HUES64 (cell line): Measurements from ENCODE around the gene ZNF608. TPM values are rescaled to one million over a fixed set of nuclear protein-coding genes. Genes with fewer than 3 reads are reported as not detected.
A peak's percentile ranks its signal among the peaks of the same experiment; 100 is the strongest.

Source experiments
- H3K27ac ChIP-seq: 2 replicates; pipeline ENCODE4 v1.7.0; 2013; ENCODE audit warnings: low read depth, low read length, inconsistent platforms
- H3K27me3 ChIP-seq: 2 replicates; pipeline ENCODE4 v1.6.1; 2013; ENCODE audit warnings: mild to moderate bottlenecking, low read length; ENCODE audit not compliant: insufficient read depth
- H3K36me3 ChIP-seq: 2 replicates; pipeline ENCODE4 v1.6.1; 2013; ENCODE audit warnings: mild to moderate bottlenecking, low read length; ENCODE audit not compliant: insufficient read depth
- H3K4me1 ChIP-seq: 2 replicates; pipeline ENCODE4 v1.6.1; 2013; ENCODE audit warnings: mild to moderate bottlenecking, low read length, moderate library complexity; ENCODE audit not compliant: insufficient read depth
- H3K4me3 ChIP-seq: 2 replicates; pipeline ENCODE4 v1.5.1; 2013; ENCODE audit warnings: mild to moderate bottlenecking, low read length, moderate library complexity
- H3K9ac ChIP-seq: 2 replicates; pipeline ENCODE4 v1.6.1; 2013; ENCODE audit warnings: mild to moderate bottlenecking, low read depth, low read length
- H3K9me3 ChIP-seq: 2 replicates; pipeline ENCODE4 v1.6.1; 2013; ENCODE audit warnings: low read depth, low read length; ENCODE audit not compliant: insufficient read depth
- WGBS: fragments of 150-250, 120-280 bp; methylation state at CpG from one replicate; pipeline ENCODE4 v1.1.7; 2013; ENCODE audit warnings: missing lambda C conversion rate; 5-methylcytosine and 5-hydroxymethylcytosine counted together
- polyA plus RNA-seq, 2 experiments: library from polyadenylated mRNA; stranded (reverse); fragments of 50-300 nt; gene quantifications; one replicate each; pipeline ENCODE4 v1.2.3, GENCODE V29; 2013

ZNF608 gene, protein sequence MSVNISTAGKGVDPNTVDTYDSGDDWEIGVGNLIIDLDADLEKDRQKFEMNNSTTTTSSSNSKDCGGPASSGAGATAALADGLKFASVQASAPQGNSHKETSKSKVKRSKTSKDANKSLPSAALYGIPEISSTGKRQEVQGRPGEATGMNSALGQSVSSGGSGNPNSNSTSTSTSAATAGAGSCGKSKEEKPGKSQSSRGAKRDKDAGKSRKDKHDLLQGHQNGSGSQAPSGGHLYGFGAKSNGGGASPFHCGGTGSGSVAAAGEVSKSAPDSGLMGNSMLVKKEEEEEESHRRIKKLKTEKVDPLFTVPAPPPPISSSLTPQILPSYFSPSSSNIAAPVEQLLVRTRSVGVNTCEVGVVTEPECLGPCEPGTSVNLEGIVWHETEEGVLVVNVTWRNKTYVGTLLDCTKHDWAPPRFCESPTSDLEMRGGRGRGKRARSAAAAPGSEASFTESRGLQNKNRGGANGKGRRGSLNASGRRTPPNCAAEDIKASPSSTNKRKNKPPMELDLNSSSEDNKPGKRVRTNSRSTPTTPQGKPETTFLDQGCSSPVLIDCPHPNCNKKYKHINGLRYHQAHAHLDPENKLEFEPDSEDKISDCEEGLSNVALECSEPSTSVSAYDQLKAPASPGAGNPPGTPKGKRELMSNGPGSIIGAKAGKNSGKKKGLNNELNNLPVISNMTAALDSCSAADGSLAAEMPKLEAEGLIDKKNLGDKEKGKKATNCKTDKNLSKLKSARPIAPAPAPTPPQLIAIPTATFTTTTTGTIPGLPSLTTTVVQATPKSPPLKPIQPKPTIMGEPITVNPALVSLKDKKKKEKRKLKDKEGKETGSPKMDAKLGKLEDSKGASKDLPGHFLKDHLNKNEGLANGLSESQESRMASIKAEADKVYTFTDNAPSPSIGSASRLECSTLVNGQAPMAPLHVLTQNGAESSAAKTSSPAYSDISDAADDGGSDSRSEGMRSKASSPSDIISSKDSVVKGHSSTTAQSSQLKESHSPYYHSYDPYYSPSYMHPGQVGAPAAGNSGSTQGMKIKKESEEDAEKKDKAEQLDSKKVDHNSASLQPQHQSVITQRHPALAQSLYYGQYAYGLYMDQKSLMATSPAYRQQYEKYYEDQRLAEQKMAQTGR (N-terminal part only)
- polyA plus RNA-seq (2013, experiment 1 of 2): 30.8 TPM
- polyA plus RNA-seq (2013, experiment 2 of 2): 38.7 TPM

DNA sequence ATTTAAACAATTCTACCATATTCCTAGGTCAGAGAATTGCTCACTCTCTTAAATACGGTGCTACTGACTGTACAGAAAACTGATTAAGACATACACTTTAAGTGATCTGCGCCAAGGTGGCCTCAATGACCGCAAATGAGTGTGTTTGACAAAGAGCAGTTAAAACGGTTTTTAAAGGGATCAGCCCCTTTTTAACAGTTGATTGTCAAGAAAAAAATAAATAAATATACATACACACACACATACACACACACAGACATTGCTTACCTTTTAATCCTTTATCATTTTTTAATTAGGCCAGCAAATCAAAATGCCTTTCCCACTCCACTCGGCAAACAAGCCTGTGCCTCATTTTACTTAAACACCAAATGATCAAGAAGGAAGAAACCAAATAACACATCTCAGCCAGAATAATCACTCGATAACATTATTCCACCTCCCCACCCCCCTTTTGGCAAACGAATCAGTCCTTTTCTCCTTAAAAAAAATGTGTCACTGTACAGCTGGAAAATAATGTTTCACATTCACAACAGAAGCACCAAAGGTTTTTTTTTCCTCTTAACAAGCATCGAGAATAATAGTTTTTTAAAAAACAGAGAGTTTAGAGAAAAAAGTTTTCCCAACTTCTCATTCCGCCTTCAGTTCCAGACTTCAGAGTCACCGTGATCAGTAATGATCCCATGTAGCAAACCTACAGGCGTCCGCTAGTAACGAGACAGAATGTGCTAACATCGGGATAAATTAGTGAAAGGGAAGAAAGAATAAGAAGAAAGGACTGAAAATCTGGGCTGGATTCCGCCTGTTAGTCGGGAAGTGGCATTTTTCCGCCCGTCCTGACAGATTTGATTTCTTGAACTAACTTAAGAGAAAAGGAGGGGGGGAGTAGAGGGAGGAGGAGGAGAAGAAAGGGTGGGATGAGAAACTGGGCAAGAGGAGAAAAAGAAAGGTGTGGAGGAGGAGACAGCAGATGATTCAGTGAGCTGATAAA, at the start of gene ZNF608:
ZNF608 (minus strand) TSS at position 712 of the 988 bp plus-strand sequence. CDS start 1,650 bp downstream, outside the sequence.
- WGBS: under 1% methylated on average over 17 of the region's 18 CpGs
- H3K4me1 ChIP-seq: peaks cover 45% of the 10 kb centered on the region
- peak within 1 kb of the TSS; percentile 95 for H3K27ac ChIP-seq
- H3K9me3 ChIP-seq: no peaks in the 10 kb centered on the region
- peak within 1 kb of the TSS; percentile 90 for H3K4me3 ChIP-seq
- H3K27me3 ChIP-seq: no peaks in the 10 kb centered on the region
- H3K9ac ChIP-seq: peak within 1 kb of the TSS; percentile 85
- no peaks in the 10 kb centered on the region for H3K36me3 ChIP-seq

- Histone ChIP-seq H3K27me3 (no peaks in the 10 kb centered on the region), H3K9ac (no peak overlapping the region), H3K36me3 (no peaks in the 10 kb centered on the region), H3K4me3 (no peak overlapping the region), H3K27ac (no peak overlapping the region), H3K4me1 (peaks cover 9% of the 10 kb centered on the region), H3K9me3 (no peaks in the 10 kb centered on the region)
- 67% methylated on average over 4 of the region's 4 CpGs for WGBS
These were observed 49.4 kb upstream of the ZNF608 start for GRCh38 chr5:124795829-124796228.

DNA sequence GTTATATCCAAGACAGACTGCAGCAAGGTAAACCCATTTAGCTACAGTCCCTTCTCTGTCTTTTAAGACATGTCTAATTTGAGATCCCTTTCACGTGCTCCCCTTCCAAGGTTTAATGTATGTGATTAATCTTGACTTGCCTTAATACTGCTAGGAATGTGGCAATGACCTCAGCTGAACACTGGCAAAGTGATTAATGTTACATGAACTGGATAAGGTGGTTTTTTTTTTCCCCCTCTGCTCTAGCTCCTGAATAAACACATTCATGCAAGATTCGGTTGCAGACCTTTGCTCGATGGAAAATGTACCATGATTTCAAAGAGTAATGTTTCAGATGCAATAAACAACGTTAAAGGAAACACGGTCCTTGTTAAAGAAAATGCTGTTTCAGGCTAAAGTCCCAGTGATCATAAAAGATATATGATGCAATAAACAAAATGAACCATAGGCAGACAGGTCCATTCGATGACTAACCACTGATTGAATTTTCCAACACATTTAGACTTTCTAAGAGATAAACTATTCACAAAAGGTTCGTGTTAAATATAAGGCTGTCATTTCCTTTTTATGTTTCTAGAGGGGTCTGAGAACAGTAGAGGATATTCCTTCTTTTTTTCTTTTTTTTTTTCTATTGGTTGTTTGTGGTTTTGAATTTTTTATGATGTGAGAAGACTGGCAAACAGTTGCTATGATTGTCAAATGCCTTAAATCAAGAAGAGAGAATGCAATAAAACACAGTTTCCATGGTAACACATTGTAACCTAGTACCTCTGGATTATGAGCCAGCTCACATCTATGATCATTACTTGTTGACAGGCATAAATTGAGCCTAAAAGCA, 44.7 kb upstream of the ZNF608 start:
- H3K36me3 ChIP-seq: no peaks in the 10 kb centered on the region
- H3K9me3 ChIP-seq: no peaks in the 10 kb centered on the region
- H3K27me3 ChIP-seq: no peaks in the 10 kb centered on the region
- no peak overlapping the region for H3K27ac ChIP-seq
- H3K9ac ChIP-seq: no peak overlapping the region
- H3K4me3 ChIP-seq: no peak overlapping the region
- peaks cover 9% of the 10 kb centered on the region for H3K4me1 ChIP-seq
- 94% methylated on average over 7 of the region's 7 CpGs for WGBS

DNA sequence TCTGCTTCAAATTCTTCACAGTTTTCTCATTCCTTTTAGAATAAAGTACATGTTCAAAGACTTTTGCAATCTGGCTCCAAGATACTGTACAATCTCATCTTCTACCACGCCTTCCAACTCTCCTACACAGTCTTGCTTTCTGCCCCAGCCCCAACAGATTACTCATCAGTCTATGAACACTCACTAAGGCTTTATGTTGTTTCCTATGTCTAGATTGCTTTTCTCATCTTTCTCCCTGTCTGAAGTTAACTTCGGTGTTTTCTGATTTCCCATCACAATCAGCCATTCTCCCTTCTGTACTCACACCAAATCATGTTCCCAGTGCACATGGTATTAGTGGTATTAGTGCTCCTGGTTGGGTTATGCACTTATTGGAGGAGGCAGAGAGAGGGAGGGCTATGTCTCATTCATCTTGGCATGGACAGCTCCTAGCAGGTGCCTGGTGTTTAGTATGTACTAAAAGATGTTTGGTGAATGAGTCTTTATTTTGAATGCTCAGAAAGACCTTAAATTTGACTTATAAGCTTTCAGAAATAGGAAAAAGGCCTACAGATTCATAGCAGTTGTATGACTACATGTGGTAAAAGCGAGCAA, 44.0 kb upstream of the ZNF608 start:
- Histone ChIP-seq H3K4me3 (no peak overlapping the region), H3K9ac (no peak overlapping the region), H3K27me3 (no peaks in the 10 kb centered on the region), H3K27ac (no peak overlapping the region), H3K4me1 (peaks cover 2% of the 10 kb centered on the region), H3K9me3 (no peaks in the 10 kb centered on the region), H3K36me3 (no peaks in the 10 kb centered on the region)
- 92% methylated on average over 3 of the region's 3 CpGs for WGBS

- Histone ChIP-seq H3K4me1 (no peaks in the 10 kb centered on the region), H3K9ac (no peak overlapping the region), H3K27ac (no peak overlapping the region), H3K4me3 (no peak overlapping the region), H3K36me3 (no peaks in the 10 kb centered on the region), H3K27me3 (no peaks in the 10 kb centered on the region), H3K9me3 (no peaks in the 10 kb centered on the region)
- 97% methylated on average over 3 of the region's 4 CpGs for WGBS
These were observed 42.7 kb upstream of the ZNF608 start for GRCh38 chr5:124789104-124789605.

DNA sequence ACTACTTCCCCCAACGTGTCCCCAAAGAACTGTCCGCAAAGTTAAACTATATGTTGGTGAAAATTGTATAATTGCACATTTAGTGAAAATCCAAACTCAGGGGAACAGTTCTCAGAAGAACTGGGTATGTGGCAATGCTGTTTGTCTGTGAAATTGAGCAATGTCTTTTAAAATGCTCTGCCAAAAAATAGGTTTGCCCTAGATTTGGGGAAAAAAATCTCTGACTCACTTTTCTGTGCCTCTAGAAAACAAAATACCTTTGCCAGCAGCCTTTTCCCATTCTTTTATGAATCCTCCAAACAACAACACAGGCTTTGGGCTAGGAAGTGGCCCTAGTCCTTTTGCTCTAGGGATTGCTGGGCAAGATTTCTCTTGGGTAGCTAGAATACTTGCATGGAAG, 37.4 kb upstream of the ZNF608 start:
- Histone ChIP-seq H3K9me3 (no peaks in the 10 kb centered on the region), H3K27ac (no peak overlapping the region), H3K9ac (no peak overlapping the region), H3K4me3 (no peak overlapping the region), H3K27me3 (no peaks in the 10 kb centered on the region), H3K36me3 (no peaks in the 10 kb centered on the region), H3K4me1 (no peaks in the 10 kb centered on the region)
- WGBS: 94% methylated on average over 2 of the region's 2 CpGs

- Histone ChIP-seq H3K27ac (no peak overlapping the region), H3K9me3 (no peaks in the 10 kb centered on the region), H3K4me3 (no peak overlapping the region), H3K9ac (no peak overlapping the region), H3K36me3 (no peaks in the 10 kb centered on the region), H3K27me3 (no peaks in the 10 kb centered on the region), H3K4me1 (no peaks in the 10 kb centered on the region)
- WGBS: 97% methylated on average over 3 of the region's 3 CpGs
These were observed 36.8 kb upstream of the ZNF608 start for GRCh38 chr5:124783285-124783684.

GRCh38 chr5:124782262-124782661, 35.8 kb upstream of the ZNF608 start:
- Histone ChIP-seq H3K9me3 (no peaks in the 10 kb centered on the region), H3K27ac (no peak overlapping the region), H3K36me3 (no peaks in the 10 kb centered on the region), H3K4me3 (no peak overlapping the region), H3K27me3 (no peaks in the 10 kb centered on the region), H3K4me1 (no peaks in the 10 kb centered on the region), H3K9ac (no peak overlapping the region)
- WGBS: 96% methylated on average over 1 of the region's 1 CpG

- Histone ChIP-seq H3K4me3 (no peak overlapping the region), H3K27ac (no peak overlapping the region), H3K36me3 (no peaks in the 10 kb centered on the region), H3K4me1 (no peaks in the 10 kb centered on the region), H3K9ac (no peak overlapping the region), H3K27me3 (no peaks in the 10 kb centered on the region), H3K9me3 (no peaks in the 10 kb centered on the region)
- 98% methylated on average over 4 of the region's 4 CpGs for WGBS
These were observed 33.6 kb upstream of the ZNF608 start for GRCh38 chr5:124780011-124780410.
